Measurements from ENCODE around the gene ABCA7.

The ABCA7 gene

DNA sequence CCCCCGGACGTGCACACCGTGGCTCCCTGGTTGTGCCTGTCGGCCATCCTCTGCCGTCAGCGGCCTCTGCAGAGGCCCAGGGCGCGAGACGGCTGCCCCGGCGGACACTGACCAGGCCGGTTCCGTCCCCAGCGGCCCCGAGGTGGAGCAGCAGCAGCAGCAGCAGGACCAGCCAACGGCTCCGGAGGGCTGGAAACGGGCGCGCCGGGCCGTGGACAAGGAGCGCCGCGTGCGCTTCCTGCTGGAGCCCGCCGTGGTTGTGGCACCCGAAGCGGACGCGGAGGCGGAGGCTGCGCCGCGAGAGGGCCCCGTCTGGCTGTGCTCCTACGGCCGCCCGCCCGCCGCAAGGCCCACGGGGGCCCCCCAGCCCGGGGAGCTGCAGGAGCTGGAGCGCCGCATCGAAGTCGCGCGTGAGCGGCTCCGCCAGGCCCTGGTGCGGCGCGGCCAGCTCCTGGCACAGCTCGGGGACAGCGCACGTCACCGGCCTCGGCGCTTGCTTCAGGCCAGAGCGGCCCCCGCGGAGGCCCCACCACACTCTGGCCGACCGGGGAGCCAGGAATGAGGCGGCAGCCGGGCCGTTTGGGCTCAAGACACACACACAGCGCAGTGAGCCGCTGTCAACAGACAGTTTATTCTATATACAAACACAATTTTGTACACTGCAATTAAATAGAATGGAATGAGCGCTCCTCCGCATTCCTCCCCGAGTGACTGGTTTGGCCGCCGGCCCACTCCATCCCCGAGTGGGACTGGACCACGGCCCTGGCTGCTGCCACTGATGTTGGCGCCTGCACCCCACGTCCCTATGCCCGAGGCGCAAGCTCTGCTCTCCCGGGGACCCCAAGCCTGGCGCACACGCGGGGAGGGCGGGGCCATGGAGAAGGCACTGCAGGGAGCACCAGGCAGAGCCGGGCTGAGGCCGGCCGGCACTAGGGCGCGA is 30.6 kb upstream of the ABCA7 start:
- no peaks in the 10 kb centered on the region for H3K27me3 ChIP-seq
- H3K4me2 ChIP-seq, result no peak overlapping the region
- H3K36me3 ChIP-seq, result peaks cover 68% of the 10 kb centered on the region
- no peak overlapping the region for H3K27ac ChIP-seq
- no peak overlapping the region for H3K9ac ChIP-seq
- no peaks in the 10 kb centered on the region for H3K4me1 ChIP-seq
- H3K9me3 ChIP-seq, result no peaks in the 10 kb centered on the region
- H3K4me3 ChIP-seq, result no peak overlapping the region
- no peak for TF ChIP-seq Cebpa-rat (IDR thresholded peaks at IDR 0.05)
- peaks cover 61% of the 10 kb centered on the region for H4K20me1 ChIP-seq

- no peak overlapping the region for H3K4me3 ChIP-seq
- no peaks in the 10 kb centered on the region for H3K4me1 ChIP-seq
- peaks cover 69% of the 10 kb centered on the region for H4K20me1 ChIP-seq
- TF ChIP-seq Cebpa-rat (IDR thresholded peaks at IDR 0.05), result no peak
- no peak overlapping the region for H3K9ac ChIP-seq
- no peak overlapping the region for H3K27ac ChIP-seq
- H3K4me2 ChIP-seq, result no peak overlapping the region
- peaks cover 76% of the 10 kb centered on the region for H3K36me3 ChIP-seq
- no peaks in the 10 kb centered on the region for H3K27me3 ChIP-seq
- H3K9me3 ChIP-seq, result no peaks in the 10 kb centered on the region
Measured at GRCh38 chr19:1009981-1010538, 29.8 kb upstream of the ABCA7 start.

DNA sequence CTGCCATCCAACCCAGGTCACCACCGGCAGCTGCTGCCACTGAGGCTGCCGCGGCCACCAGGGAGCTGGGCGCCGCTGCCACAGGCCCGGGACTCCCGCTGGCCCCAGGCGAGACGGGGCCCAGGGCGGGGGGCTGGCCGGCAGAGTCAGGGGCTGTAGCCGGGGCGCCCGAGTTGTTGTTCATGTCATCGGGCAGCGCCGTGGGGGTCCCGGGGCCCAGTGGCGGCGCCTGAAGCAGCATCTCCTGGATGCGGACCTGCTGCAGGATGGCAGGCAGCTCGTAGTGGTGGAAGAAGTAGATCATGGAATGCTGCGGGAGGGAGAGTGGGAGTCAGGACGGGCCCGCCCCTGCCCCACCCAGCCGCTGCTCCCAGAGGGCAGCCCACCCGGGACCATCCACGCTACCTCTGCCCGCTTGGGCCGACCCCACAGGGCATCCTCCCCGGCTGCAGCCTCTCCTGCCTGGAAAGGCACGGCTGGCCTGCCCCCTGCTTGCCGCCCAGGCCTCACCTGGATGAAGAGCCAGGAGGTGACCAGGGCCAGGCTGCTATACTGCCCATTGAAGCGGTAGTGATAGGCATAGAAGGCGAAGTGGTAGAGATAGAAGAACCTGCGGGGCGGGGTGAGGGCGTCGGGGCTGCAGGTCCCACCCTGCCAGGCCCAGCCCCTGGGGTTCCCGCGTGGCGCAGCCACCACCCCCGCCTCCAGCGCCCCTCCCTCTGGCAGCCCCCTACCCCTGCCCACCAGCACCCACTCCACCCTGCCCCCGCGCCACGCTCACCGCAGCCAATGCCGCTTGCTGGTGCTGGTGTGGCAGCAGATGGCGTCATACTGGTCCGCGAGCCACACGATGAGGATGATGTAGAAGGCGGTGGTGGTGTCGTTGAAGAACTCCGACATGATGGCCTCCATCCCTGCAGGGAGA is 29.1 kb upstream of the ABCA7 start:
- Histone ChIP-seq H3K4me2 (no peak overlapping the region), H3K4me1 (no peaks in the 10 kb centered on the region), H4K20me1 (peaks cover 77% of the 10 kb centered on the region), H3K27ac (no peak overlapping the region), H3K27me3 (no peaks in the 10 kb centered on the region), H3K4me3 (no peak overlapping the region), H3K36me3 (peaks cover 84% of the 10 kb centered on the region), H3K9ac (no peak overlapping the region), H3K9me3 (no peaks in the 10 kb centered on the region)
- no peak for TF ChIP-seq Cebpa-rat (IDR thresholded peaks at IDR 0.05)

DNA sequence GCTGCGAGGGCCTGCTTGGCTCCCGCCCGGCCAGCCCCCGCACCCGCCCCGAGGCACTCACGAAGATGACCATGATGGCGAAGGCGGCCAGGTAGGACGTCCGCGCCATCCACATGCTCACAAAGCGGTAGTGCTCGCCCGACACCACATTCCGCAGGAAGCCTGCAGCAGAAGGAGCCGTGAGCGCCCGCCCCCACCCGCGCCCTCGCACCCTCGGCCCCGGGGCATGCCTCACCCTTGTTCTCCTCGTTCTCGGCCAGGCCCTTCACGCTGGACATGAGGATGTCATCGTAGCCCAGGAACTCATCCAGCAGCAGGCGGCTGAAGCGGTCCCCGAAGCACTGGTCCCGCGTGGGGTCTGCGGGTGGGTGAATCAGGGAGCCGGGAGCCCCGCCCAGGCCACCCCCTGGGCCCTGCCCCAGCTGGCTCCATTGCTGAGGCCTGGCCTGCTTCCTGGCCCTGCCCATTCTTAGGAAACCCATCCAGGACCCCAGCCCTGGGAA is 28.0 kb upstream of the ABCA7 start:
- Histone ChIP-seq H3K9me3 (no peaks in the 10 kb centered on the region), H3K4me3 (no peak overlapping the region), H3K36me3 (peaks cover 87% of the 10 kb centered on the region), H3K4me2 (no peak overlapping the region), H3K27ac (no peak overlapping the region), H3K9ac (no peak overlapping the region), H3K4me1 (peaks cover 7% of the 10 kb centered on the region), H4K20me1 (peaks cover 81% of the 10 kb centered on the region), H3K27me3 (no peaks in the 10 kb centered on the region)
- TF ChIP-seq Cebpa-rat (IDR thresholded peaks at IDR 0.05), result no peak

GRCh38 chr19:1012334-1012733 is 27.6 kb upstream of the ABCA7 start:
- Histone ChIP-seq H3K4me3 (no peak overlapping the region), H3K27me3 (no peaks in the 10 kb centered on the region), H3K4me1 (peaks cover 12% of the 10 kb centered on the region), H3K27ac (no peak overlapping the region), H3K9ac (no peak overlapping the region), H3K4me2 (no peak overlapping the region), H3K36me3 (peaks cover 86% of the 10 kb centered on the region), H3K9me3 (no peaks in the 10 kb centered on the region), H4K20me1 (peaks cover 81% of the 10 kb centered on the region)
- TF ChIP-seq Cebpa-rat (IDR thresholded peaks at IDR 0.05), result no peak

GRCh38 chr19:1013218-1013617 is 26.7 kb upstream of the ABCA7 start:
- Histone ChIP-seq H3K4me2 (no peak overlapping the region), H3K9me3 (no peaks in the 10 kb centered on the region), H3K27me3 (no peaks in the 10 kb centered on the region), H3K9ac (no peak overlapping the region), H3K4me1 (peaks cover 21% of the 10 kb centered on the region), H4K20me1 (peaks cover 89% of the 10 kb centered on the region), H3K27ac (no peak overlapping the region), H3K4me3 (no peak overlapping the region), H3K36me3 (peaks cover 92% of the 10 kb centered on the region)
- TF ChIP-seq Cebpa-rat (IDR thresholded peaks at IDR 0.05), result no peak

- Histone ChIP-seq H3K9me3 (no peaks in the 10 kb centered on the region), H3K9ac (no peak overlapping the region), H3K4me1 (peaks cover 33% of the 10 kb centered on the region), H3K4me3 (no peak overlapping the region), H4K20me1 (peaks cover 92% of the 10 kb centered on the region), H3K27ac (no peak overlapping the region), H3K36me3 (peaks cover 92% of the 10 kb centered on the region), H3K4me2 (no peak overlapping the region), H3K27me3 (no peaks in the 10 kb centered on the region)
- no peak for TF ChIP-seq Cebpa-rat (IDR thresholded peaks at IDR 0.05)
Measured at GRCh38 chr19:1014161-1015060, 25.5 kb upstream of the ABCA7 start.

GRCh38 chr19:1015061-1015781 is 24.7 kb upstream of the ABCA7 start:
- no peak overlapping the region for H3K9ac ChIP-seq
- H3K4me3 ChIP-seq, result no peak overlapping the region
- no peak overlapping the region for H3K4me2 ChIP-seq
- TF ChIP-seq Cebpa-rat (IDR thresholded peaks at IDR 0.05), result no peak
- H3K4me1 ChIP-seq, result peaks cover 39% of the 10 kb centered on the region
- no peaks in the 10 kb centered on the region for H3K9me3 ChIP-seq
- no peak overlapping the region for H3K27ac ChIP-seq
- H4K20me1 ChIP-seq, result peaks cover 92% of the 10 kb centered on the region
- H3K27me3 ChIP-seq, result no peaks in the 10 kb centered on the region
- H3K36me3 ChIP-seq, result peaks cover 84% of the 10 kb centered on the region
